ENCODE measurements around the gene AJUBA. TPM values are rescaled to one million over a fixed set of nuclear protein-coding genes. Genes with fewer than 3 reads are reported as not detected.

Gene AJUBA
- total and polyA plus RNA-seq, 2 of the 8 experiments (the other 6 are each of a cell fraction or from before 2014, with no cell fraction given), result 33.1 to 46.0 TPM

DNA sequence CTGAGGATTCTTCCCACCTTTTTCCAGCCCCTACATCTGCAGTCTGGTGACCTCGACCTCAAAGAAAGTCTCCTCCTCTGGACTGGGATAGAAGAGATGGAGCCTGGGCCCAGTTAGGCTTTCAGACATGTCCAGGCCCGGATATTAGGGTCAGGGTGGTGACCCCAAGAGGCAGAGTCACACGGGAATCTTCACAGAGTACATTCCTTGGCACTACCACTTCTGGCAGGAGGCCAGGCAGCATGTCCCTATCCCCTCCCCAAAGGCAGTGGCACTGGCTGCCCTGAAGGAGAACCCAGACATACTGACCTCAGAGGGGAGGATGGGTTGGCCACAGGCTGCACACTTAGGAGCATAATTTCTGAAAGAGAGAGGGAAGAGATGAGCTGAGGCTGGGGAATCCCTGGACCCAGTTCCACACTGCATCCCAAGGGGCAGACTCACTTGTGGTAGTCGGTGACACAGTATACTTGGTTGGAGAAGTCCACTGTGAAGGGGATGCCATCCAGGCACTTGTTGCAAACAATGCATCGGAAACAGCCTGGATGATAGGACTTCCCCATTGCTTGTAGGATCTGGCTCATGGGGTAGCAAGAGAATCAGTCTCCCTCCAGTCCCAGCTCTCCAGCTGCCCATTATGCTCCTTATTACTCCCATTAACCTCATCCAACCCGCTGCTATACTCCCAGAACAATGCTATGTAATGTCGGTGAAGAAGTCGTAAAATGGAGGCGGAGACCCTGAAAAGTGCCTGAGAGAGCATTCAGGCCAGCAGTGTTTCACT lies 7.6 kb downstream of the AJUBA start (continued):
- TF ChIP-seq TAF1 (IDR thresholded peaks at IDR 0.05; ENCODE audit: low read depth, low read length) (no peak), KDM5A (IDR thresholded peaks at IDR 0.05; ENCODE audit: low read length) (no peak), SAP30 (IDR thresholded peaks at IDR 0.05; ENCODE audit: insufficient read depth, insufficient replicate concordance, low read length) (no peak), SIN3A (conservative IDR thresholded peaks at IDR 0.05 in 1 of 2, IDR thresholded peaks at IDR 0.05 in 1 of 2; ENCODE audit: low read depth in 1 of 2, low read length in 2 of 2) (no peak)
- TF ChIP-seq, protein P1, sequence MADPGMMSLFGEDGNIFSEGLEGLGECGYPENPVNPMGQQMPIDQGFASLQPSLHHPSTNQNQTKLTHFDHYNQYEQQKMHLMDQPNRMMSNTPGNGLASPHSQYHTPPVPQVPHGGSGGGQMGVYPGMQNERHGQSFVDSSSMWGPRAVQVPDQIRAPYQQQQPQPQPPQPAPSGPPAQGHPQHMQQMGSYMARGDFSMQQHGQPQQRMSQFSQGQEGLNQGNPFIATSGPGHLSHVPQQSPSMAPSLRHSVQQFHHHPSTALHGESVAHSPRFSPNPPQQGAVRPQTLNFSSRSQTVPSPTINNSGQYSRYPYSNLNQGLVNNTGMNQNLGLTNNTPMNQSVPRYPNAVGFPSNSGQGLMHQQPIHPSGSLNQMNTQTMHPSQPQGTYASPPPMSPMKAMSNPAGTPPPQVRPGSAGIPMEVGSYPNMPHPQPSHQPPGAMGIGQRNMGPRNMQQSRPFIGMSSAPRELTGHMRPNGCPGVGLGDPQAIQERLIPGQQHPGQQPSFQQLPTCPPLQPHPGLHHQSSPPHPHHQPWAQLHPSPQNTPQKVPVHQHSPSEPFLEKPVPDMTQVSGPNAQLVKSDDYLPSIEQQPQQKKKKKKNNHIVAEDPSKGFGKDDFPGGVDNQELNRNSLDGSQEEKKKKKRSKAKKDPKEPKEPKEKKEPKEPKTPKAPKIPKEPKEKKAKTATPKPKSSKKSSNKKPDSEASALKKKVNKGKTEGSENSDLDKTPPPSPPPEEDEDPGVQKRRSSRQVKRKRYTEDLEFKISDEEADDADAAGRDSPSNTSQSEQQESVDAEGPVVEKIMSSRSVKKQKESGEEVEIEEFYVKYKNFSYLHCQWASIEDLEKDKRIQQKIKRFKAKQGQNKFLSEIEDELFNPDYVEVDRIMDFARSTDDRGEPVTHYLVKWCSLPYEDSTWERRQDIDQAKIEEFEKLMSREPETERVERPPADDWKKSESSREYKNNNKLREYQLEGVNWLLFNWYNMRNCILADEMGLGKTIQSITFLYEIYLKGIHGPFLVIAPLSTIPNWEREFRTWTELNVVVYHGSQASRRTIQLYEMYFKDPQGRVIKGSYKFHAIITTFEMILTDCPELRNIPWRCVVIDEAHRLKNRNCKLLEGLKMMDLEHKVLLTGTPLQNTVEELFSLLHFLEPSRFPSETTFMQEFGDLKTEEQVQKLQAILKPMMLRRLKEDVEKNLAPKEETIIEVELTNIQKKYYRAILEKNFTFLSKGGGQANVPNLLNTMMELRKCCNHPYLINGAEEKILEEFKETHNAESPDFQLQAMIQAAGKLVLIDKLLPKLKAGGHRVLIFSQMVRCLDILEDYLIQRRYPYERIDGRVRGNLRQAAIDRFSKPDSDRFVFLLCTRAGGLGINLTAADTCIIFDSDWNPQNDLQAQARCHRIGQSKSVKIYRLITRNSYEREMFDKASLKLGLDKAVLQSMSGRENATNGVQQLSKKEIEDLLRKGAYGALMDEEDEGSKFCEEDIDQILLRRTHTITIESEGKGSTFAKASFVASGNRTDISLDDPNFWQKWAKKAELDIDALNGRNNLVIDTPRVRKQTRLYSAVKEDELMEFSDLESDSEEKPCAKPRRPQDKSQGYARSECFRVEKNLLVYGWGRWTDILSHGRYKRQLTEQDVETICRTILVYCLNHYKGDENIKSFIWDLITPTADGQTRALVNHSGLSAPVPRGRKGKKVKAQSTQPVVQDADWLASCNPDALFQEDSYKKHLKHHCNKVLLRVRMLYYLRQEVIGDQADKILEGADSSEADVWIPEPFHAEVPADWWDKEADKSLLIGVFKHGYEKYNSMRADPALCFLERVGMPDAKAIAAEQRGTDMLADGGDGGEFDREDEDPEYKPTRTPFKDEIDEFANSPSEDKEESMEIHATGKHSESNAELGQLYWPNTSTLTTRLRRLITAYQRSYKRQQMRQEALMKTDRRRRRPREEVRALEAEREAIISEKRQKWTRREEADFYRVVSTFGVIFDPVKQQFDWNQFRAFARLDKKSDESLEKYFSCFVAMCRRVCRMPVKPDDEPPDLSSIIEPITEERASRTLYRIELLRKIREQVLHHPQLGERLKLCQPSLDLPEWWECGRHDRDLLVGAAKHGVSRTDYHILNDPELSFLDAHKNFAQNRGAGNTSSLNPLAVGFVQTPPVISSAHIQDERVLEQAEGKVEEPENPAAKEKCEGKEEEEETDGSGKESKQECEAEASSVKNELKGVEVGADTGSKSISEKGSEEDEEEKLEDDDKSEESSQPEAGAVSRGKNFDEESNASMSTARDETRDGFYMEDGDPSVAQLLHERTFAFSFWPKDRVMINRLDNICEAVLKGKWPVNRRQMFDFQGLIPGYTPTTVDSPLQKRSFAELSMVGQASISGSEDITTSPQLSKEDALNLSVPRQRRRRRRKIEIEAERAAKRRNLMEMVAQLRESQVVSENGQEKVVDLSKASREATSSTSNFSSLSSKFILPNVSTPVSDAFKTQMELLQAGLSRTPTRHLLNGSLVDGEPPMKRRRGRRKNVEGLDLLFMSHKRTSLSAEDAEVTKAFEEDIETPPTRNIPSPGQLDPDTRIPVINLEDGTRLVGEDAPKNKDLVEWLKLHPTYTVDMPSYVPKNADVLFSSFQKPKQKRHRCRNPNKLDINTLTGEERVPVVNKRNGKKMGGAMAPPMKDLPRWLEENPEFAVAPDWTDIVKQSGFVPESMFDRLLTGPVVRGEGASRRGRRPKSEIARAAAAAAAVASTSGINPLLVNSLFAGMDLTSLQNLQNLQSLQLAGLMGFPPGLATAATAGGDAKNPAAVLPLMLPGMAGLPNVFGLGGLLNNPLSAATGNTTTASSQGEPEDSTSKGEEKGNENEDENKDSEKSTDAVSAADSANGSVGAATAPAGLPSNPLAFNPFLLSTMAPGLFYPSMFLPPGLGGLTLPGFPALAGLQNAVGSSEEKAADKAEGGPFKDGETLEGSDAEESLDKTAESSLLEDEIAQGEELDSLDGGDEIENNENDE (IDR thresholded peaks at IDR 0.05; ENCODE audit: insufficient replicate concordance, low read length), result no peak
